AG04450 (cell line): ENCODE measurements around the gene SERTAD2. TPM values are rescaled to one million over a fixed set of nuclear protein-coding genes. Genes with fewer than 3 reads are reported as not detected.
A peak's percentile ranks its signal among the peaks of the same experiment; 100 is the strongest.

Experiments used
- CTCF ChIA-PET: fragments of 300-600, 350-600 bp; formaldehyde crosslinking; extraction: SDS; loops from one replicate; lab custom pipeline; 2022; ENCODE audit warnings: antibody characterized with exemption, inconsistent platforms; lab: Charles Lee
- POLR2A ChIA-PET: fragments of 350-600 bp; formaldehyde crosslinking; extraction: SDS; loops from one replicate; lab custom pipeline; 2021; ENCODE audit warnings: antibody characterized with exemption, inconsistent platforms; lab: Yijun Ruan, JAX
- DNase-seq: peaks from one replicate; pipeline ENCODE4 v3.0.0-alpha.2; 2011; ENCODE audit warnings: low read depth, low spot score
- H3K27ac ChIP-seq: one replicate; pipeline ENCODE4 v1.5.1; 2012; ENCODE audit warnings: low read depth, low read length, control low read depth
- H3K27me3 ChIP-seq: one replicate; pipeline ENCODE4 v1.6.0; 2012; ENCODE audit warnings: low read length; ENCODE audit not compliant: control insufficient read depth, insufficient read depth
- H3K4me3 ChIP-seq: 2 replicates; pipeline ENCODE4 v1.5.1; 2011; ENCODE audit warnings: mild to moderate bottlenecking, low read depth, low read length, control low read depth
- H3K9me3 ChIP-seq: 2 replicates; pipeline ENCODE4 v1.5.1; 2012; ENCODE audit warnings: low read length; ENCODE audit not compliant: control insufficient read depth, insufficient read depth
- polyA plus RNA-seq: library from polyadenylated mRNA; depleted of rRNA; stranded (reverse); fragments of >200 nt; gene quantifications from 2 replicates; pipeline ENCODE4 v1.2.3, GENCODE V29; 2011
- TF ChIP-seq, protein P1 (sequence below): IDR thresholded peaks from 2 replicates; pipeline ENCODE4 v1.5.1; 2011; ENCODE audit warnings: low read depth, low read length, control low read depth, inconsistent platforms

SERTAD2 gene
- polyA plus RNA-seq, 1 experiment, result 10.1 TPM

- ChIA-PET POLR2A (no interaction called here), CTCF (interaction anchor here (1.8 kb wide), 1 partner anchor 260 kb away, joined by 4 read pairs; no protein-coding TSS in a partner anchor)
These were observed 62.5 kb downstream of the SERTAD2 start for GRCh38 chr2:64591188-64591587.

DNA sequence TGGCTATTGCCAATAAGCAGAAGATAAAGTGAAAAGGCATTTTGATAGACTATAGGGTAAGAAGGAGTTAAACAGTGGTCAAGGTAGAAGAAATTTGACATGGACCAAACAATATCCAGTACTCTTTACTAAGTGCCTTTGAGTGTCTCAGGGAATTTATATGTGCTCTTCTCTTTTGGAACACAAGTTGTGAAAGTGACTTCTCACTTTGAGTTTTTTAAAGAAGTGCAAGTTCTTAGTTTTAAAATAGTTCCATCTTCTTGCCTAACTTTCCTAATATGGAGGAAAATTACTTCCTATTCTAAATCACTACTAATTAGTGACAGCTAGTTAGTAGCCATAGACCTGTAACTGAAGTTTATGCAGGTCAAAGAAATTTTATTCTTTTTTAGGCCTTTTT, 66.2 kb downstream of the SERTAD2 start:
- no peak for DNase-seq
- ChIA-PET POLR2A (no interaction called here), CTCF (interaction anchor here (0.5 to 4.5 kb wide), 48 partner anchors 8 to 986 kb away, joined by 3 to 45 read pairs (median 4); no protein-coding TSS in a partner anchor)
- no peak overlapping the region for H3K4me3 ChIP-seq
- no peak overlapping the region for H3K27ac ChIP-seq
- no peaks in the 10 kb centered on the region for H3K27me3 ChIP-seq
- TF ChIP-seq, protein P1, sequence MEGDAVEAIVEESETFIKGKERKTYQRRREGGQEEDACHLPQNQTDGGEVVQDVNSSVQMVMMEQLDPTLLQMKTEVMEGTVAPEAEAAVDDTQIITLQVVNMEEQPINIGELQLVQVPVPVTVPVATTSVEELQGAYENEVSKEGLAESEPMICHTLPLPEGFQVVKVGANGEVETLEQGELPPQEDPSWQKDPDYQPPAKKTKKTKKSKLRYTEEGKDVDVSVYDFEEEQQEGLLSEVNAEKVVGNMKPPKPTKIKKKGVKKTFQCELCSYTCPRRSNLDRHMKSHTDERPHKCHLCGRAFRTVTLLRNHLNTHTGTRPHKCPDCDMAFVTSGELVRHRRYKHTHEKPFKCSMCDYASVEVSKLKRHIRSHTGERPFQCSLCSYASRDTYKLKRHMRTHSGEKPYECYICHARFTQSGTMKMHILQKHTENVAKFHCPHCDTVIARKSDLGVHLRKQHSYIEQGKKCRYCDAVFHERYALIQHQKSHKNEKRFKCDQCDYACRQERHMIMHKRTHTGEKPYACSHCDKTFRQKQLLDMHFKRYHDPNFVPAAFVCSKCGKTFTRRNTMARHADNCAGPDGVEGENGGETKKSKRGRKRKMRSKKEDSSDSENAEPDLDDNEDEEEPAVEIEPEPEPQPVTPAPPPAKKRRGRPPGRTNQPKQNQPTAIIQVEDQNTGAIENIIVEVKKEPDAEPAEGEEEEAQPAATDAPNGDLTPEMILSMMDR, result no peak
- H3K9me3 ChIP-seq, result no peaks in the 10 kb centered on the region

More at GRCh38 chr2:64591188-64591587, 62.5 kb downstream of the SERTAD2 start:
- TF ChIP-seq, protein P1, result no peak
- Histone ChIP-seq H3K9me3 (no peaks in the 10 kb centered on the region), H3K4me3 (no peak overlapping the region), H3K27ac (no peak overlapping the region), H3K27me3 (peaks cover 1% of the 10 kb centered on the region)
- DNase-seq, result no peak

- ChIA-PET CTCF (interaction anchor here (0.5 to 4.5 kb wide), 51 partner anchors 8 to 987 kb away, joined by 3 to 45 read pairs (median 4); no protein-coding TSS in a partner anchor), POLR2A (no interaction called here)
- no peaks in the 10 kb centered on the region for H3K27me3 ChIP-seq
- H3K9me3 ChIP-seq, result no peaks in the 10 kb centered on the region
- TF ChIP-seq, protein P1, result peak; percentile 70
- DNase-seq, result peak; percentile 11
- H3K27ac ChIP-seq, result no peak overlapping the region
- H3K4me3 ChIP-seq, result no peak overlapping the region
These were observed 66.7 kb downstream of the SERTAD2 start for GRCh38 chr2:64586883-64587481.

- H3K9me3 ChIP-seq, result no peaks in the 10 kb centered on the region
- POLR2A ChIA-PET, result no interaction called here
- no peak overlapping the region for H3K4me3 ChIP-seq
- TF ChIP-seq, protein P1, result no peak
- no peak overlapping the region for H3K27ac ChIP-seq
- CTCF ChIA-PET, result interaction anchor here (0.5 to 4.5 kb wide), 23 partner anchors 9 to 464 kb away, joined by 3 to 45 read pairs (median 6); partner anchors contain the start of gene AFTPH
- no peak for DNase-seq
- H3K27me3 ChIP-seq, result no peaks in the 10 kb centered on the region
These were observed 67.7 kb downstream of the SERTAD2 start for GRCh38 chr2:64586054-64586453.

DNA sequence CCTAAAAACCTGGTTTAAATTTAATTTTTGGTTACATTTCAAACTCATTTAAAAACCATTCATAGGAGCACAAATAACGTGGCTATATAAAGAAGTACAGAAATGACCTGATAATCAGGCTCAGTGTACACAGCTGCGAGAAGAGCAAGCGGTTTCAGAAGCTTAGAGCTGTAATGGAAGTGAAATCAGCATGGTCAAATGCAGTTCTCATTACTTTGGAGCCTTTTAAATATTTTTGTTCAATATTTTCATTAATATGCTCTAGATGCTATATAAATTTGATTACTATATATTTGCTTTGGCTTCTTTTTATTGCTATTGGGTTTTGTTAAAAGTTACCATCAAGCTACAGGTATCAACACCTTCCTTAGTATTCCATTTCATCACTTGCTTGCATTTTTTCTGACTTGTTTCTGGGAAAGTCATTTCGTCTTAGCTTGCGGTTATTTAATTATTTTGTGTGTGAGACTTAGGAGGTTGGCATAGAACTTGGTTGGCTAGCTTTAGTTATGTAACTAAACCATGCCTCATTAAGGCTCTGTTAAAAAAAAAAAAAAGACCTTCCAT, 70.9 kb downstream of the SERTAD2 start:
- TF ChIP-seq, protein P1, result no peak
- H3K4me3 ChIP-seq, result no peak overlapping the region
- POLR2A ChIA-PET, result no interaction called here
- H3K27me3 ChIP-seq, result no peaks in the 10 kb centered on the region
- no peak for DNase-seq
- H3K27ac ChIP-seq, result no peak overlapping the region
- H3K9me3 ChIP-seq, result no peaks in the 10 kb centered on the region
- CTCF ChIA-PET, result interaction anchor here (0.6 to 3.3 kb wide), 7 partner anchors 14 to 290 kb away, joined by 3 to 18 read pairs (median 7); partner anchors contain the start of gene AFTPH
